Panc1 (cell line): Measurements from ENCODE around the gene TXNIP. TPM values are rescaled to one million over a fixed set of nuclear protein-coding genes. Genes with fewer than 3 reads are reported as not detected.

Experiments
- ATAC-seq: fragments of 200-7000 bp; cut with Tn5 transposase; 2 replicates; pipeline ENCODE4 v1.9.1; 2020; ENCODE audit warnings: mild to moderate bottlenecking, moderate library complexity
- BruUV-seq: library from RNA; stranded (reverse); fragments of 400-500 nt; replicated peaks from 2 replicates; lab custom pipeline; 2021; lab: Mats Ljungman, UMichigan
- CTCF ChIA-PET: fragments of 300-600 bp; sonication (Branson Sonifier 250); formaldehyde crosslinking; loops from one replicate; lab custom pipeline; 2022; ENCODE audit warnings: antibody characterized with exemption; lab: Charles Lee
- POLR2A ChIA-PET: fragments of 300-600 bp; sonication (Branson Sonifier 250); formaldehyde crosslinking; loops from one replicate; lab custom pipeline; 2022; ENCODE audit warnings: antibody characterized with exemption; lab: Charles Lee
- DNase-seq: peaks from one replicate; pipeline ENCODE4 v3.0.0-alpha.2; 2010; ENCODE audit warnings: low read depth, low spot score
- H3K27ac ChIP-seq: 2 replicates; pipeline ENCODE4 v1.5.1; 2011; ENCODE audit warnings: mild to moderate bottlenecking, low read length, inconsistent platforms
- H3K27me3 ChIP-seq: fragments of 200-500 bp; sonication (Bioruptor generic); 2 replicates; pipeline ENCODE4 v1.6.0; 2014; ENCODE audit warnings: low read length, inconsistent platforms; ENCODE audit not compliant: control insufficient read depth, insufficient read depth
- H3K36me3 ChIP-seq: fragments of 200-500 bp; sonication (Bioruptor generic); 2 replicates; pipeline ENCODE4 v1.5.1; 2014; ENCODE audit warnings: inconsistent platforms, mild to moderate bottlenecking, low read length, moderate library complexity; ENCODE audit not compliant: control insufficient read depth, insufficient read depth
- H3K4me1 ChIP-seq: 2 replicates; pipeline ENCODE4 v1.5.1; 2011; ENCODE audit warnings: inconsistent platforms, mild to moderate bottlenecking, low read length, moderate library complexity; ENCODE audit not compliant: control insufficient read depth, insufficient read depth
- H3K4me3 ChIP-seq, 2 experiments: 2 replicates each; pipeline ENCODE4 v1.5.1; 2011 to 2012; ENCODE audit warnings: low read depth in 2 of 2, low read length in 2 of 2, mild to moderate bottlenecking in 2 of 2, inconsistent platforms in 1 of 2, moderate library complexity in 1 of 2
- H3K9me3 ChIP-seq: fragments of 200-500 bp; sonication (Bioruptor generic); 2 replicates; pipeline ENCODE4 v1.5.1; 2014; ENCODE audit warnings: low read depth, mild to moderate bottlenecking, inconsistent platforms, low read length, moderate library complexity; ENCODE audit not compliant: control insufficient read depth, insufficient read depth
- POLR2AphosphoS5 ChIP-seq: IDR thresholded peaks from 2 replicates; pipeline ENCODE4 v1.6.1; 2012; ENCODE audit warnings: mild to moderate bottlenecking, low read depth, low read length, moderate library complexity
- SIN3A ChIP-seq: IDR thresholded peaks from 2 replicates; pipeline ENCODE4 v1.6.1; 2012; ENCODE audit warnings: low read depth, mild to moderate bottlenecking, low read length, moderate library complexity, borderline replicate concordance; ENCODE audit not compliant: insufficient read depth
- TCF7L2 ChIP-seq: IDR thresholded peaks from 2 replicates; pipeline ENCODE4 v1.6.1; 2011; ENCODE audit warnings: mild to moderate bottlenecking, low read depth, low read length, inconsistent platforms
- in situ Hi-C: cut with HindIII; loops from 2 replicates; pipeline ENCODE4 v1.10.0; 2016; ENCODE audit warnings: low sequenced_read_pairs, low pct_unique_long_range_greater_than_20kb
- intact Hi-C: fragments of 100-400 bp; cut with micrococcal nuclease; formaldehyde crosslinking; loops from one replicate; pipeline ENCODE4 v1.10.0; 2022; ENCODE audit not compliant: unreplicated experiment
- total RNA-seq: library from RNA; stranded (reverse); gene quantifications from one replicate; pipeline ENCODE4 v1.2.1, GENCODE V29; 2021; ENCODE audit not compliant: unreplicated experiment
- TF ChIP-seq, protein P1 (sequence below): fragments of 450-650 bp; IDR thresholded peaks from 2 replicates; pipeline ENCODE4 v1.5.1; 2017; ENCODE audit warnings: mild to moderate bottlenecking
- TF ChIP-seq, protein P2 (sequence below), 2 experiments: IDR thresholded peaks; 2 replicates each; pipeline ENCODE4 v1.6.1; 2011 to 2012; ENCODE audit warnings: low read depth in 2 of 2, control low read depth in 1 of 2, low read length in 1 of 2, mild to moderate bottlenecking in 1 of 2, moderate library complexity in 1 of 2; ENCODE audit not compliant: insufficient read depth in 1 of 2

Gene TXNIP
- total RNA-seq, 1 experiment from 2014 or later = 15.2 TPM

DNA sequence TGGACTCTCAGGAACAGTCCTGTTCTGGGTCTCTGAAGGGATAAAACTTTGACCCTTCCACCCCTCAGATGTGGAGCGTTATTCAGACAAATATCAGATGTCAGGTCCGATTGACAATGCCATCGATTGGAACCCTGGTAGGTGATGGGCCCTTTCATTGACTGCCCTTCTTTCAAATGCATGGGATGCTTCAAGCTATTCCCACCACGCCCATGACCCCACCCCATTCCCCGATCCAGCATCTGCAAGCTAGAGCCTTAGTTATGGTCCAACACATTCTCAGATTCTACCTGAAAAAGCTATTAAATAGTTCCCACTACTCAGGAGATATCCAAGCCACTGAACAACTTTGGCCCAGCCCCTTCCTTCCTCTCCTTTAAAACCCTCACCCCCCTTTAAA lies 19.4 kb downstream of the TXNIP start:
- Histone ChIP-seq H3K27ac (no peak overlapping the region), H3K4me3 (no peak overlapping the region), H3K4me1 (0 out of 2 replicates have a peak, but pooled peaks cover 4% of the 10 kb centered on the region), H3K36me3 (no peaks in the 10 kb centered on the region), H3K27me3 (no peaks in the 10 kb centered on the region), H3K9me3 (no peaks in the 10 kb centered on the region)
- no TSS peak for BruUV-seq
- intact Hi-C loops (loop anchor here (5.0 kb wide), 1 partner anchor 35 kb away; no protein-coding TSS in a partner anchor), in situ Hi-C loops (no loop called here)
- ChIA-PET POLR2A (no interaction called here), CTCF (interaction anchor here (0.9 to 1.4 kb wide), 4 partner anchors 14 to 35 kb away, joined by 4 to 12 read pairs (median 7); no protein-coding TSS in a partner anchor)
- TF ChIP-seq TCF7L2 = no peak
- TF ChIP-seq SIN3A = no peak
- TF ChIP-seq, protein P1, sequence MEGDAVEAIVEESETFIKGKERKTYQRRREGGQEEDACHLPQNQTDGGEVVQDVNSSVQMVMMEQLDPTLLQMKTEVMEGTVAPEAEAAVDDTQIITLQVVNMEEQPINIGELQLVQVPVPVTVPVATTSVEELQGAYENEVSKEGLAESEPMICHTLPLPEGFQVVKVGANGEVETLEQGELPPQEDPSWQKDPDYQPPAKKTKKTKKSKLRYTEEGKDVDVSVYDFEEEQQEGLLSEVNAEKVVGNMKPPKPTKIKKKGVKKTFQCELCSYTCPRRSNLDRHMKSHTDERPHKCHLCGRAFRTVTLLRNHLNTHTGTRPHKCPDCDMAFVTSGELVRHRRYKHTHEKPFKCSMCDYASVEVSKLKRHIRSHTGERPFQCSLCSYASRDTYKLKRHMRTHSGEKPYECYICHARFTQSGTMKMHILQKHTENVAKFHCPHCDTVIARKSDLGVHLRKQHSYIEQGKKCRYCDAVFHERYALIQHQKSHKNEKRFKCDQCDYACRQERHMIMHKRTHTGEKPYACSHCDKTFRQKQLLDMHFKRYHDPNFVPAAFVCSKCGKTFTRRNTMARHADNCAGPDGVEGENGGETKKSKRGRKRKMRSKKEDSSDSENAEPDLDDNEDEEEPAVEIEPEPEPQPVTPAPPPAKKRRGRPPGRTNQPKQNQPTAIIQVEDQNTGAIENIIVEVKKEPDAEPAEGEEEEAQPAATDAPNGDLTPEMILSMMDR = no peak
- TF ChIP-seq, protein P2, sequence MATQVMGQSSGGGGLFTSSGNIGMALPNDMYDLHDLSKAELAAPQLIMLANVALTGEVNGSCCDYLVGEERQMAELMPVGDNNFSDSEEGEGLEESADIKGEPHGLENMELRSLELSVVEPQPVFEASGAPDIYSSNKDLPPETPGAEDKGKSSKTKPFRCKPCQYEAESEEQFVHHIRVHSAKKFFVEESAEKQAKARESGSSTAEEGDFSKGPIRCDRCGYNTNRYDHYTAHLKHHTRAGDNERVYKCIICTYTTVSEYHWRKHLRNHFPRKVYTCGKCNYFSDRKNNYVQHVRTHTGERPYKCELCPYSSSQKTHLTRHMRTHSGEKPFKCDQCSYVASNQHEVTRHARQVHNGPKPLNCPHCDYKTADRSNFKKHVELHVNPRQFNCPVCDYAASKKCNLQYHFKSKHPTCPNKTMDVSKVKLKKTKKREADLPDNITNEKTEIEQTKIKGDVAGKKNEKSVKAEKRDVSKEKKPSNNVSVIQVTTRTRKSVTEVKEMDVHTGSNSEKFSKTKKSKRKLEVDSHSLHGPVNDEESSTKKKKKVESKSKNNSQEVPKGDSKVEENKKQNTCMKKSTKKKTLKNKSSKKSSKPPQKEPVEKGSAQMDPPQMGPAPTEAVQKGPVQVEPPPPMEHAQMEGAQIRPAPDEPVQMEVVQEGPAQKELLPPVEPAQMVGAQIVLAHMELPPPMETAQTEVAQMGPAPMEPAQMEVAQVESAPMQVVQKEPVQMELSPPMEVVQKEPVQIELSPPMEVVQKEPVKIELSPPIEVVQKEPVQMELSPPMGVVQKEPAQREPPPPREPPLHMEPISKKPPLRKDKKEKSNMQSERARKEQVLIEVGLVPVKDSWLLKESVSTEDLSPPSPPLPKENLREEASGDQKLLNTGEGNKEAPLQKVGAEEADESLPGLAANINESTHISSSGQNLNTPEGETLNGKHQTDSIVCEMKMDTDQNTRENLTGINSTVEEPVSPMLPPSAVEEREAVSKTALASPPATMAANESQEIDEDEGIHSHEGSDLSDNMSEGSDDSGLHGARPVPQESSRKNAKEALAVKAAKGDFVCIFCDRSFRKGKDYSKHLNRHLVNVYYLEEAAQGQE (IDR thresholded peaks at IDR 0.05; ENCODE audit: insufficient read depth in 1 of 2, low read depth in 2 of 2, low read length in 1 of 2) = no peak
- no peak for TF ChIP-seq POLR2AphosphoS5
- peak; percentile 31; the same call in 1 of the 2 replicates for ATAC-seq
- no peak for DNase-seq

DNA sequence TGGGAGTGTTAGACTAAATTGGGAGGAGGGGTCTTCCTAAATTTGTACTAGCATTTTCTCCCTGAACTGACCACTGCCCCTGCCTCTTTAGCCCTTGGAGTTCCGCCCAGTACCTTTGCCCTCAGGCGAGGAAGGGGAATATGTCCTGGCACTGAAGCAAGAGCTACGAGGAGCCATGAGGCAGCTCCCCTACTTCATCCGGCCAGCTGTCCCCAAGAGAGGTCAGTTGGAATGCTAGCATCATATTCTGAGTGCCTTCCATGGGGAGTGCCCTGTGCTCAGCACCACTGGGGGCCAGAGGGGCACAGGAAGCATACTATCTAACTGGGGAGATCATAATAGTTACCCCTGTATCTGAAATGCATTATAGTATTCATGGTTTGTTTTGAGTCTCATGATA lies 21.2 kb downstream of the TXNIP start:
- H3K27ac ChIP-seq = no peak overlapping the region
- no peak for ATAC-seq
- H3K4me1 ChIP-seq = 0 out of 2 replicates have a peak, but pooled peaks cover 4% of the 10 kb centered on the region
- no peaks in the 10 kb centered on the region for H3K9me3 ChIP-seq
- ChIA-PET POLR2A (no interaction called here), CTCF (no interaction called here)
- no peaks in the 10 kb centered on the region for H3K36me3 ChIP-seq
- no TSS peak for BruUV-seq
- DNase-seq = no peak
- TF ChIP-seq TCF7L2 (no peak), POLR2AphosphoS5 (no peak), SIN3A (no peak)
- TF ChIP-seq, protein P1 = no peak
- TF ChIP-seq, protein P2 (IDR thresholded peaks at IDR 0.05; ENCODE audit: insufficient read depth in 1 of 2, low read depth in 2 of 2, low read length in 1 of 2) = no peak
- intact Hi-C loops (loop anchor here (5.0 kb wide), 1 partner anchor 37 kb away; no protein-coding TSS in a partner anchor), in situ Hi-C loops (no loop called here)
- no peak overlapping the region for H3K4me3 ChIP-seq
- no peaks in the 10 kb centered on the region for H3K27me3 ChIP-seq
